ENCODE results near the gene FRMD3.

Gene FRMD3

GRCh38 chr9:83537331-83538171 is 650 bp downstream of the FRMD3 start:
- H3K27ac ChIP-seq, result peak overlapping the region; percentile 72
- no peaks in the 10 kb centered on the region for H3K36me3 ChIP-seq
- peak overlapping the region; percentile 72 to 76 for H3K4me3 ChIP-seq (ENCODE audit: low read depth in 1 of 2, low read length in 1 of 2)
- peaks cover 15 to 24% of the 10 kb centered on the region in 2 experiments for H3K4me1 ChIP-seq (ENCODE audit: control insufficient read depth in 1 of 2, insufficient read depth in 1 of 2, low read depth in 1 of 2, low read length in 1 of 2)
- no peaks in the 10 kb centered on the region for H3K9me3 ChIP-seq
- no peak for TF ChIP-seq CTCF (IDR thresholded peaks at IDR 0.05)
- no peaks in the 10 kb centered on the region for H3K27me3 ChIP-seq

DNA sequence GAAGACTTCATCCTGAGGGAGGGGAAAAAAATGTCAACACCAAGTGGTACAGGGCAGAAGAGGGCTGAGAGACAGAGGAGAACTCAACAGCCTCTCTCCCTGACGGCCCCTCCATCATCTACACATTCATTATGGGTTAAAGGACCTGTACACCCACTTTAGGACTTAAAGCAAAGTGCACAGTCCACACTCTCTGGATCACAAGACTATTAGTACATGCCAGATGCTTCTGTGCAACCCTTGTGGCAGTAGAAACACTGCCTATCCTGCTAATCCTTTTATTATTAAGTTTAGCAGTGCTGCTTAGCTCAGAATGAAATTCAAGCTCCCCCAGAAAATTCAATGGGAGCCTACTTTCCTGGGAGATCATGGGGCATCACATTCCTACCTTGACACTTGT is 1.9 kb downstream of the FRMD3 start:
- TF ChIP-seq CTCF (IDR thresholded peaks at IDR 0.05), result no peak
- Histone ChIP-seq H3K4me1 (ENCODE audit: control insufficient read depth in 1 of 2, insufficient read depth in 1 of 2, low read depth in 1 of 2, low read length in 1 of 2) (peaks cover 15 to 24% of the 10 kb centered on the region in 2 experiments), H3K27me3 (no peaks in the 10 kb centered on the region), H3K36me3 (no peaks in the 10 kb centered on the region), H3K4me3 (ENCODE audit: low read depth in 1 of 2, low read length in 1 of 2) (no peak overlapping the region), H3K27ac (no peak overlapping the region), H3K9me3 (no peaks in the 10 kb centered on the region)

GRCh38 chr9:83535736-83536135 is 2.5 kb downstream of the FRMD3 start:
- H3K9me3 ChIP-seq, result no peaks in the 10 kb centered on the region
- no peak overlapping the region for H3K4me3 ChIP-seq (ENCODE audit: low read depth in 1 of 2, low read length in 1 of 2)
- no peaks in the 10 kb centered on the region for H3K36me3 ChIP-seq
- peaks cover 15 to 24% of the 10 kb centered on the region in 2 experiments for H3K4me1 ChIP-seq (ENCODE audit: control insufficient read depth in 1 of 2, insufficient read depth in 1 of 2, low read depth in 1 of 2, low read length in 1 of 2)
- no peaks in the 10 kb centered on the region for H3K27me3 ChIP-seq
- no peak overlapping the region for H3K27ac ChIP-seq
- TF ChIP-seq CTCF (IDR thresholded peaks at IDR 0.05), result no peak

- no peak for TF ChIP-seq CTCF (IDR thresholded peaks at IDR 0.05)
- H3K4me3 ChIP-seq (ENCODE audit: low read depth in 1 of 2, low read length in 1 of 2), result no peak overlapping the region
- no peaks in the 10 kb centered on the region for H3K27me3 ChIP-seq
- no peaks in the 10 kb centered on the region for H3K36me3 ChIP-seq
- no peak overlapping the region for H3K27ac ChIP-seq
- no peaks in the 10 kb centered on the region for H3K9me3 ChIP-seq
- peaks cover 9 to 18% of the 10 kb centered on the region in 2 experiments for H3K4me1 ChIP-seq (ENCODE audit: control insufficient read depth in 1 of 2, insufficient read depth in 1 of 2, low read depth in 1 of 2, low read length in 1 of 2)
These were observed 4.9 kb downstream of the FRMD3 start for GRCh38 chr9:83533296-83533695.

GRCh38 chr9:83526901-83527300 is 11.3 kb downstream of the FRMD3 start:
- Histone ChIP-seq H3K27me3 (no peaks in the 10 kb centered on the region), H3K4me3 (ENCODE audit: low read depth in 1 of 2, low read length in 1 of 2) (no peak overlapping the region), H3K27ac (no peak overlapping the region), H3K36me3 (no peaks in the 10 kb centered on the region), H3K9me3 (no peaks in the 10 kb centered on the region), H3K4me1 (ENCODE audit: control insufficient read depth in 1 of 2, insufficient read depth in 1 of 2, low read depth in 1 of 2, low read length in 1 of 2) (peaks cover 0 to 5% of the 10 kb centered on the region in 2 experiments)
- no peak for TF ChIP-seq CTCF (IDR thresholded peaks at IDR 0.05)

Data from neutrophil (primary cell).